ENCODE data around the gene CXCL13.

GRCh38 chr4:77564231-77564630, 41.4 kb upstream of the CXCL13 start:
- TF ChIP-seq SP1 (IDR thresholded peaks at IDR 0.05) (peak; percentile 98), EGR1 (IDR thresholded peaks at IDR 0.05; ENCODE audit: low read depth in 2 of 2) (peak; percentile 83 to 95)
